Measurements from ENCODE around the gene SPTSSA.

Gene SPTSSA

GRCh38 chr14:34475163-34475562 lies 13.1 kb upstream of the SPTSSA start:
- Histone ChIP-seq H3K9me3 (replicated peaks; ENCODE audit: insufficient read depth, low read length) (no peaks in the 10 kb centered on the region), H3K4me1 (ENCODE audit: low read length) (no peaks in the 10 kb centered on the region), H4K20me1 (ENCODE audit: insufficient read depth, low read length) (no peaks in the 10 kb centered on the region), H3K9me2 (replicated peaks; ENCODE audit: insufficient read depth, low read length) (no peaks in the 10 kb centered on the region), H2AFZ (ENCODE audit: low read length) (no peak overlapping the region), H3F3A (ENCODE audit: insufficient read depth, low read length) (no peaks in the 10 kb centered on the region), H3K27me3 (replicated peaks; ENCODE audit: insufficient read depth, low read length) (no peaks in the 10 kb centered on the region), H3K4me3 (ENCODE audit: low read length) (no peak overlapping the region), H3K27ac (ENCODE audit: low read length) (no peak overlapping the region), H3K79me2 (ENCODE audit: low read length) (no peaks in the 10 kb centered on the region), H3K9ac (ENCODE audit: low read length) (no peak overlapping the region), H3K36me3 (replicated peaks; ENCODE audit: insufficient read depth, low read length) (no peaks in the 10 kb centered on the region), H3K4me2 (ENCODE audit: low read depth, low read length) (no peak overlapping the region)
- DNase-seq, result no peak
- TF ChIP-seq CTCF (IDR thresholded peaks at IDR 0.05; ENCODE audit: low read length), result no peak

GRCh38 chr14:34474187-34474679 lies 12.2 kb upstream of the SPTSSA start:
- no peak overlapping the region for H3K4me2 ChIP-seq (ENCODE audit: low read depth, low read length)
- H3K9me2 ChIP-seq (replicated peaks; ENCODE audit: insufficient read depth, low read length), result no peaks in the 10 kb centered on the region
- no peak overlapping the region for H2AFZ ChIP-seq (ENCODE audit: low read length)
- no peaks in the 10 kb centered on the region for H4K20me1 ChIP-seq (ENCODE audit: insufficient read depth, low read length)
- H3K4me3 ChIP-seq (ENCODE audit: low read length), result no peak overlapping the region
- TF ChIP-seq EZH2phosphoT487 (IDR thresholded peaks at IDR 0.05; ENCODE audit: low read length) (no peak), CTCF (IDR thresholded peaks at IDR 0.05; ENCODE audit: low read length) (no peak), EZH2 (optimal IDR thresholded peaks at IDR 0.05; ENCODE audit: low read depth, low read length) (no peak)
- H3K9me3 ChIP-seq (replicated peaks; ENCODE audit: insufficient read depth, low read length), result no peaks in the 10 kb centered on the region
- H3K27me3 ChIP-seq (replicated peaks; ENCODE audit: insufficient read depth, low read length), result no peaks in the 10 kb centered on the region
- H3K27ac ChIP-seq (ENCODE audit: low read length), result no peak overlapping the region
- DNase-seq, result no peak
- H3K4me1 ChIP-seq (ENCODE audit: low read length), result no peaks in the 10 kb centered on the region
- no peaks in the 10 kb centered on the region for H3K36me3 ChIP-seq (replicated peaks; ENCODE audit: insufficient read depth, low read length)
- no peaks in the 10 kb centered on the region for H3F3A ChIP-seq (ENCODE audit: insufficient read depth, low read length)
- no peaks in the 10 kb centered on the region for H3K79me2 ChIP-seq (ENCODE audit: low read length)
- no peak overlapping the region for H3K9ac ChIP-seq (ENCODE audit: low read length)

- no peaks in the 10 kb centered on the region for H4K20me1 ChIP-seq (ENCODE audit: insufficient read depth, low read length)
- H3K36me3 ChIP-seq (replicated peaks; ENCODE audit: insufficient read depth, low read length), result no peaks in the 10 kb centered on the region
- no peak for DNase-seq
- no peak overlapping the region for H2AFZ ChIP-seq (ENCODE audit: low read length)
- no peak overlapping the region for H3K27ac ChIP-seq (ENCODE audit: low read length)
- TF ChIP-seq EZH2 (optimal IDR thresholded peaks at IDR 0.05; ENCODE audit: low read depth, low read length) (no peak), EZH2phosphoT487 (IDR thresholded peaks at IDR 0.05; ENCODE audit: low read length) (no peak), CTCF (IDR thresholded peaks at IDR 0.05; ENCODE audit: low read length) (no peak)
- no peaks in the 10 kb centered on the region for H3F3A ChIP-seq (ENCODE audit: insufficient read depth, low read length)
- no peak overlapping the region for H3K4me2 ChIP-seq (ENCODE audit: low read depth, low read length)
- H3K9me3 ChIP-seq (replicated peaks; ENCODE audit: insufficient read depth, low read length), result no peaks in the 10 kb centered on the region
- H3K79me2 ChIP-seq (ENCODE audit: low read length), result no peaks in the 10 kb centered on the region
- H3K4me1 ChIP-seq (ENCODE audit: low read length), result no peaks in the 10 kb centered on the region
- no peaks in the 10 kb centered on the region for H3K9me2 ChIP-seq (replicated peaks; ENCODE audit: insufficient read depth, low read length)
- H3K9ac ChIP-seq (ENCODE audit: low read length), result no peak overlapping the region
- no peak overlapping the region for H3K4me3 ChIP-seq (ENCODE audit: low read length)
- H3K27me3 ChIP-seq (replicated peaks; ENCODE audit: insufficient read depth, low read length), result no peaks in the 10 kb centered on the region
Observed at GRCh38 chr14:34472706-34473279, 10.8 kb upstream of the SPTSSA start.

Data from MM.1S (cell line).